Gastroesophageal sphincter (tissue), 3 donors: ENCODE results near the gene ANP32B.

Experiments
- CTCF ChIP-seq, 4 experiments: fragments of 200-600 bp in 2 of 4; fragments of 450-650 bp in 2 of 4; sonication (generic) in 1 of 4; IDR thresholded peaks; one replicate each; pipeline ENCODE4 v1.5.1; 2017 to 2019; ENCODE audit warnings: antibody characterized with exemption in 4 of 4, mild to moderate bottlenecking in 2 of 4, moderate library complexity in 2 of 4
- POLR2AphosphoS5 ChIP-seq: sonication (generic); formaldehyde crosslinking; IDR thresholded peaks from one replicate; pipeline ENCODE4 v1.6.1; 2017; ENCODE audit warnings: antibody characterized with exemption

- TF ChIP-seq CTCF (IDR thresholded peaks at IDR 0.05) (peak in 2 of 4 experiments; percentile 9 to 20), POLR2AphosphoS5 (no peak)
Measured at GRCh38 chr9:97984188-97985057, 1.3 kb downstream of the ANP32B start.
